HEK293 (cell line): Measurements from ENCODE around the gene IL17D.

Experiments used
- MEIS1 ChIP-seq: sonication (generic); formaldehyde crosslinking; IDR thresholded peaks from 2 replicates; pipeline ENCODE4 v1.8.1; 2022; ENCODE audit warnings: missing genetic modification reagents, mild to moderate bottlenecking, borderline replicate concordance
- MZF1 ChIP-seq: fragments of 450-650 bp; formaldehyde crosslinking; IDR thresholded peaks from 2 replicates; pipeline ENCODE4 v1.5.1; 2017; ENCODE audit warnings: missing biosample characterization, missing genetic modification characterization, borderline replicate concordance
- SCRT1 ChIP-seq: fragments of 450-650 bp; formaldehyde crosslinking; IDR thresholded peaks from 2 replicates; pipeline ENCODE4 v1.5.1; 2016; ENCODE audit warnings: missing biosample characterization, missing genetic modification characterization, borderline replicate concordance
- ZFP3 ChIP-seq: fragments of 450-650 bp; formaldehyde crosslinking; IDR thresholded peaks from 2 replicates; pipeline ENCODE4 v1.5.1; 2016; ENCODE audit warnings: low read depth, missing biosample characterization, missing genetic modification characterization
- ZFP37 ChIP-seq: fragments of 450-650 bp; formaldehyde crosslinking; IDR thresholded peaks from 2 replicates; pipeline ENCODE4 v1.5.1; 2016; ENCODE audit warnings: missing biosample characterization, missing genetic modification characterization
- ZFP41 ChIP-seq: fragments of 450-650 bp; formaldehyde crosslinking; IDR thresholded peaks from 2 replicates; pipeline ENCODE4 v1.5.1; 2016; ENCODE audit warnings: missing biosample characterization, missing genetic modification characterization, borderline replicate concordance
- ZNF174 ChIP-seq: fragments of 450-650 bp; formaldehyde crosslinking; IDR thresholded peaks from 2 replicates; pipeline ENCODE4 v1.5.0; 2017; ENCODE audit warnings: missing biosample characterization, mild to moderate bottlenecking, missing genetic modification characterization
- ZNF274 ChIP-seq, 2 experiments: fragments of 200-500 bp in 1 of 2; fragments of 450-650 bp in 1 of 2; sonication (Bioruptor generic) in 1 of 2; formaldehyde crosslinking in 1 of 2; IDR thresholded peaks; 2 replicates each; pipeline versions ENCODE4 v1.5.1 to v1.6.1; 2014 to 2016; ENCODE audit warnings: borderline replicate concordance in 1 of 2, inconsistent platforms in 1 of 2, low read length in 1 of 2, missing biosample characterization in 1 of 2, missing genetic modification characterization in 1 of 2
- TF ChIP-seq, protein P1 (sequence below): fragments of 450-650 bp; formaldehyde crosslinking; IDR thresholded peaks from 2 replicates; pipeline ENCODE4 v1.5.1; 2016; ENCODE audit warnings: missing biosample characterization, missing genetic modification characterization
- TF ChIP-seq, protein P2 (sequence below): fragments of 450-650 bp; formaldehyde crosslinking; optimal IDR thresholded peaks from 2 replicates; pipeline ENCODE3; 2016; ENCODE audit warnings: missing biosample characterization, mild to moderate bottlenecking, missing genetic modification characterization
- TF ChIP-seq, protein P3 (sequence below): fragments of 450-650 bp; formaldehyde crosslinking; IDR thresholded peaks from 2 replicates; pipeline ENCODE4 v1.5.1; 2016; ENCODE audit warnings: missing biosample characterization, missing genetic modification characterization

DNA sequence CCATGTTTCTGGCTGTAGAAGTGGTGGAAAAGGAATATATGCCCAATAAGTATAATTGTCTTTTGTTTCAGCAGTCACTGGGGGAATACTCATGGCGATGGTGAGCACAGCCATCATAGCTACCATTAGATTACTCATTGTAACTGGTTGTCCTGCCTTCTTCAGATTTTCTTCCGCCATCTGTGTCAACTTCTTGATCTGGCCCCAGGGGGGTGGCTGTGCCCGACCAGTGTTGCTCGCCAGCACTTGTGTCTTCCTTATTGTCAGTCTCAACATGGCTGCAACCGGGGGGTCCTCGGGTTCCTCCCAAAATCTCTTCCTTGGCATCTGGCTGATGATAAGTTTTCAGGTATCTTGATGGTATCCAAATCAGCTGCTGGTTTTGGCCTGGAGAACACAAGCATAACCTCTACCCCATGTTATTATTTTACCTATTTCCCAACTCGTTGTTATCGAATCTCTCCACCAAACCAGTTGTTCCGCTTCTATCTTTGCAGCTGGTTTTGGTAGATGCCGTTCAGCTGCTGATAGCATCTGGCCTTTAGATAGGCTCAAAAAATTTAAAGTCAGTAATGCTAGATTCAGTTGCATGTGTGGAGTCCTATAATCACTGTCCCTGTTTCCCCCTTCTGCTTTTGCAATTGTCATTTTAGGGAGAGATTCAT is 23.0 kb upstream of the IL17D start:
- no peak for TF ChIP-seq ZNF274 (IDR thresholded peaks at IDR 0.05; ENCODE audit: low read length)
- no peak for TF ChIP-seq ZNF274 (tag by site-specific recombination; IDR thresholded peaks at IDR 0.05; ENCODE audit: borderline replicate concordance)
- TF ChIP-seq MZF1 = no peak
- no peak for TF ChIP-seq ZFP37 (tag by site-specific recombination)
- TF ChIP-seq, protein P1, sequence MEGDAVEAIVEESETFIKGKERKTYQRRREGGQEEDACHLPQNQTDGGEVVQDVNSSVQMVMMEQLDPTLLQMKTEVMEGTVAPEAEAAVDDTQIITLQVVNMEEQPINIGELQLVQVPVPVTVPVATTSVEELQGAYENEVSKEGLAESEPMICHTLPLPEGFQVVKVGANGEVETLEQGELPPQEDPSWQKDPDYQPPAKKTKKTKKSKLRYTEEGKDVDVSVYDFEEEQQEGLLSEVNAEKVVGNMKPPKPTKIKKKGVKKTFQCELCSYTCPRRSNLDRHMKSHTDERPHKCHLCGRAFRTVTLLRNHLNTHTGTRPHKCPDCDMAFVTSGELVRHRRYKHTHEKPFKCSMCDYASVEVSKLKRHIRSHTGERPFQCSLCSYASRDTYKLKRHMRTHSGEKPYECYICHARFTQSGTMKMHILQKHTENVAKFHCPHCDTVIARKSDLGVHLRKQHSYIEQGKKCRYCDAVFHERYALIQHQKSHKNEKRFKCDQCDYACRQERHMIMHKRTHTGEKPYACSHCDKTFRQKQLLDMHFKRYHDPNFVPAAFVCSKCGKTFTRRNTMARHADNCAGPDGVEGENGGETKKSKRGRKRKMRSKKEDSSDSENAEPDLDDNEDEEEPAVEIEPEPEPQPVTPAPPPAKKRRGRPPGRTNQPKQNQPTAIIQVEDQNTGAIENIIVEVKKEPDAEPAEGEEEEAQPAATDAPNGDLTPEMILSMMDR = no peak
- TF ChIP-seq, protein P2, sequence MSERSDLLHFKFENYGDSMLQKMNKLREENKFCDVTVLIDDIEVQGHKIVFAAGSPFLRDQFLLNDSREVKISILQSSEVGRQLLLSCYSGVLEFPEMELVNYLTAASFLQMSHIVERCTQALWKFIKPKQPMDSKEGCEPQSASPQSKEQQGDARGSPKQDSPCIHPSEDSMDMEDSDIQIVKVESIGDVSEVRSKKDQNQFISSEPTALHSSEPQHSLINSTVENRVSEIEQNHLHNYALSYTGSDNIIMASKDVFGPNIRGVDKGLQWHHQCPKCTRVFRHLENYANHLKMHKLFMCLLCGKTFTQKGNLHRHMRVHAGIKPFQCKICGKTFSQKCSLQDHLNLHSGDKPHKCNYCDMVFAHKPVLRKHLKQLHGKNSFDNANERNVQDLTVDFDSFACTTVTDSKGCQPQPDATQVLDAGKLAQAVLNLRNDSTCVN (tag by site-specific recombination) = no peak
- TF ChIP-seq ZNF174 (tag by site-specific recombination) = no peak
- TF ChIP-seq MEIS1 (CRISPR knock-in tag) = no peak
- no peak for TF ChIP-seq SCRT1 (tag by site-specific recombination)
- TF ChIP-seq ZFP3 (tag by site-specific recombination) = no peak
- no peak for TF ChIP-seq ZFP41 (tag by site-specific recombination)
- TF ChIP-seq, protein P3, sequence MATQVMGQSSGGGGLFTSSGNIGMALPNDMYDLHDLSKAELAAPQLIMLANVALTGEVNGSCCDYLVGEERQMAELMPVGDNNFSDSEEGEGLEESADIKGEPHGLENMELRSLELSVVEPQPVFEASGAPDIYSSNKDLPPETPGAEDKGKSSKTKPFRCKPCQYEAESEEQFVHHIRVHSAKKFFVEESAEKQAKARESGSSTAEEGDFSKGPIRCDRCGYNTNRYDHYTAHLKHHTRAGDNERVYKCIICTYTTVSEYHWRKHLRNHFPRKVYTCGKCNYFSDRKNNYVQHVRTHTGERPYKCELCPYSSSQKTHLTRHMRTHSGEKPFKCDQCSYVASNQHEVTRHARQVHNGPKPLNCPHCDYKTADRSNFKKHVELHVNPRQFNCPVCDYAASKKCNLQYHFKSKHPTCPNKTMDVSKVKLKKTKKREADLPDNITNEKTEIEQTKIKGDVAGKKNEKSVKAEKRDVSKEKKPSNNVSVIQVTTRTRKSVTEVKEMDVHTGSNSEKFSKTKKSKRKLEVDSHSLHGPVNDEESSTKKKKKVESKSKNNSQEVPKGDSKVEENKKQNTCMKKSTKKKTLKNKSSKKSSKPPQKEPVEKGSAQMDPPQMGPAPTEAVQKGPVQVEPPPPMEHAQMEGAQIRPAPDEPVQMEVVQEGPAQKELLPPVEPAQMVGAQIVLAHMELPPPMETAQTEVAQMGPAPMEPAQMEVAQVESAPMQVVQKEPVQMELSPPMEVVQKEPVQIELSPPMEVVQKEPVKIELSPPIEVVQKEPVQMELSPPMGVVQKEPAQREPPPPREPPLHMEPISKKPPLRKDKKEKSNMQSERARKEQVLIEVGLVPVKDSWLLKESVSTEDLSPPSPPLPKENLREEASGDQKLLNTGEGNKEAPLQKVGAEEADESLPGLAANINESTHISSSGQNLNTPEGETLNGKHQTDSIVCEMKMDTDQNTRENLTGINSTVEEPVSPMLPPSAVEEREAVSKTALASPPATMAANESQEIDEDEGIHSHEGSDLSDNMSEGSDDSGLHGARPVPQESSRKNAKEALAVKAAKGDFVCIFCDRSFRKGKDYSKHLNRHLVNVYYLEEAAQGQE (tag by site-specific recombination) = no peak
